ENCODE data around the gene MMP24.
"Not testable (repeated sequence)": the region's sequence is repeated elsewhere in the genome, so short reads cannot be mapped to it uniquely, and the experiment has no call there.

Gene MMP24

DNA sequence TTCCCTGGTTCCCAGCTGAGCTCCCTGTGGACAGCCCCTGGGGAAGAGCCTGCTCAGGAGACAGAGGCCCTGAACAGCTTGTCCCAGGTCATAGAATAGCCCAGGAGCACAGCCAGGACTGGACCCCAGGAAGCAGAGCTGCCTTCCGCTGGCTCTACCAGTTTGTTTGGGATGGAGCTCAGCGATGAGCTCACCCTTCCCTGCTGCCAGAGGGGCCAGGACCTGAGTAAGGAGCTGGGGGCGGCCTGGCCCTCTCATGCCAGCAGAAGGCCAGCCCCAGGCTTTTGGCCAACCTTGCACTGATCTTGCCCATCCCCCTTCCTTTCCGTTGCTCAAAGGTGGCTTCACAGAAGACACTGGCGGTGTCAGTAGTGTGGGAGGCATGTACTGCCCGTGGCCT lies 33.9 kb downstream of the MMP24 start:
- no peak for DNase-seq

DNA sequence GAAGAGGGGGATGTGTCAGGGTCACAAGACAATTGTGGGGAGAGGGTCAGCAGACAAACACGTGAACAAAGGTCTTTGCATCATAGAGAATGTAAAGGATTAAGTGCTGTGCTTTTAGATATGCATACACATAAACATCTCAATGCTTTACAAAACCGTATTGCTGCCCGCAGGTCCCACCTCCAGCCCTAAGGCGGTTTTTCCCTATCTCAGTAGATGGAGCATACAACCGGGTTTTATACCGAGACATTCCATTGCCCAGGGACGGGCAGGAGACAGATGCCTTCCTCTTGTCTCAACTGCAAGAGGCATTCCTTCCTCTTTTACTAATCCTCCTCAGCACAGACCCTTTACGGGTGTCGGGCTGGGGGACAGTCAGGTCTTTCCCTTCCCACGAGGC lies 35.8 kb downstream of the MMP24 start:
- DNase-seq: not testable (repeated sequence)

DNA sequence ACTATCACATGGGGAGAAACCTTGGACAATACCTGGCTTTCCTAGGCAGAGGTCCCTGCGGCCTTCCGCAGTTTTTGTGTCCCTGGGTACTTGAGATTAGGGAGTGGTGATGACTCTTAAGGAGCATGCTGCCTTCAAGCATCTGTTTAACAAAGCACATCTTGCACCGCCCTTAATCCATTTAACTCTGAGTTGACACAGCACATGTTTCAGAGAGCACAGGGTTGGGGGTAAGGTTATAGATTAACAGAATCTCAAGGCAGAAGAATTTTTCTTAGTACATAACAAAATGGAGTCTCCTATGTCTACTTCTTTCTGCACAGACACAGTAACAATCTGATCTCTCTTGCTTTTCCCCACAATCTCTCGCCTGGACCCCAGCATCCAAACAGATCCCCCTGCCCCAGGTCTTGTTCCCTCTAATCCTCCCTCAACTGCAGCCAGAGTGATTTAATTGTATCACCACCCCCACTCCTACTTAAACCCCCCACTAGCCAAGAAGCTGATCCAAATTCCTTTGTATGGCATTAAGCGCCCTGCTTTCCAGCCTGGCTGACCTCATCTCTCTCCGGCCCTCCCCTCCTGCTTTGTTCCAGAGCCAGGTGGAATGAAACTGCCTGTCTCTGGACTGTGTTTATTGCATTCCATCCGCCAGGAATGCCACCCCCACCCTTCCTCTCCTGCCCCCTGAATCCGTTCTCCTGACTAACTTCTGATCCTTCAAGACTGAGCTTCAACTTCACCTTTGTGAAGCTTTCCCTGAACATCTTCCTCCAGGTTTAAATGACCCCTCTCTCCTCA lies 36.4 kb downstream of the MMP24 start:
- not testable (repeated sequence) for DNase-seq

DNA sequence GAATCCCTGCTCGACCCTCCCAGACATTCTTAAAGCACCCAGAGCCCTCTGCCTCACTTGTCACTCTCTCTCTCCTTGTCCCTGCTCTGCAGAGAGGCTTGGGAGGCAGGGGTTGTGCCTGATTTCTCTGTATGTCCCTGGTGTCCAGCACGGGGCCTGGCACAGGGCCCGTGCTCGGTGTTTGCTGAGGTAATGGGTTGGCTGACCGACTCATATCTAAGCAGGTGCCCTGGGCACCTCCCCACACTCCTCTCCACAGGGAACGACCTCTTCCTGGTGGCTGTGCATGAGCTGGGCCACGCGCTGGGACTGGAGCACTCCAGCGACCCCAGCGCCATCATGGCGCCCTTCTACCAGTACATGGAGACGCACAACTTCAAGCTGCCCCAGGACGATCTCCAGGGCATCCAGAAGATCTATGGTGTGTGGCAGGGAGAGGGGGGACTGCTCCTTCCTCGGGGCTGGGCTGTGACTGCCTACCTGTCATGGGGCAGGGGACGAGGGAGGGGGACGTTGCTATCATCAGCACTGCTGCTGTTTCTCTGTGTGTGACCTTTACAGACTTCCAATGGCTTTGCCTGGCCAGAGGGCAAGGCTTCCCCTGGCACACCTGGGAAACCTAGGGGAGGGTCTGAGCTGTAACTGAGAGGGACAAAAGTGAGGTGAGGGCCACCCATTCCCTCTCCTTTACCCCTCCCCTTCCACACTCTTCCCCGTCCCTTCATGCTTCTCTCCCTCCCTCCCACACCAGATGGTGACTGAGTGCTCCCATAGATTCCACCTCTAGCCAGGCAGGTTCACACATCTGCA lies 37.2 kb downstream of the MMP24 start:
- DNase-seq: no peak

DNA sequence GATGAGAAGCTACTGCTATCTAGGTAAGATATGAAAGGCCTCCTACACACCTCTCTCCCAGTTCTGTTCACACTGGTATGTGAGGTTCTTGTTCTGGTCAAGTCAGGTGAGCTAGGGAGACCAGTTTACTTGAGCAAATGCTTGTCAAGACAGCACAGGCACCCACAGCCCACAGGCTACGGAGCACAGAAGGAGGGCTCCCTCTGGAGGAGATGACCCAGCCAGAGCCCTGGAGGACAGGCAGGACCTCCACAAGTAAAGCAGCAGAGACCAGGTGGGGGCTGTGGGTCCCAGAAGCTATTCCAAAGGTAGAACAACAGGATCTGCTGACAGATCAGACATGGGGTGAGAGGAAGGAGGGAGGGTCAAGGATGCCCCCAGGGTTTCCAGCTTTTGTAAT lies 38.3 kb downstream of the MMP24 start:
- DNase-seq: no peak

DNA sequence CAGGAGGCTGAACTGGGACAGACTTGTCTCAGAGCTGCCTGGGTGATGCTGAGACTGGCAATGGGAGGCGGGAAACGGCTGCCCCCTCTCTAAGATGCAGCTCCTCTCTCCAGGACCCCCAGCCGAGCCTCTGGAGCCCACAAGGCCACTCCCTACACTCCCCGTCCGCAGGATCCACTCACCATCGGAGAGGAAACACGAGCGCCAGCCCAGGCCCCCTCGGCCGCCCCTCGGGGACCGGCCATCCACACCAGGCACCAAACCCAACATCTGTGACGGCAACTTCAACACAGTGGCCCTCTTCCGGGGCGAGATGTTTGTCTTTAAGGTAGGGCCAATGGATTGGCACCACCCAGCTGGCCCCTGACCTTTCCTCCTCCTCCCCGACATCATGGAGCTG lies 40.6 kb downstream of the MMP24 start:
- no peak for DNase-seq

DNA sequence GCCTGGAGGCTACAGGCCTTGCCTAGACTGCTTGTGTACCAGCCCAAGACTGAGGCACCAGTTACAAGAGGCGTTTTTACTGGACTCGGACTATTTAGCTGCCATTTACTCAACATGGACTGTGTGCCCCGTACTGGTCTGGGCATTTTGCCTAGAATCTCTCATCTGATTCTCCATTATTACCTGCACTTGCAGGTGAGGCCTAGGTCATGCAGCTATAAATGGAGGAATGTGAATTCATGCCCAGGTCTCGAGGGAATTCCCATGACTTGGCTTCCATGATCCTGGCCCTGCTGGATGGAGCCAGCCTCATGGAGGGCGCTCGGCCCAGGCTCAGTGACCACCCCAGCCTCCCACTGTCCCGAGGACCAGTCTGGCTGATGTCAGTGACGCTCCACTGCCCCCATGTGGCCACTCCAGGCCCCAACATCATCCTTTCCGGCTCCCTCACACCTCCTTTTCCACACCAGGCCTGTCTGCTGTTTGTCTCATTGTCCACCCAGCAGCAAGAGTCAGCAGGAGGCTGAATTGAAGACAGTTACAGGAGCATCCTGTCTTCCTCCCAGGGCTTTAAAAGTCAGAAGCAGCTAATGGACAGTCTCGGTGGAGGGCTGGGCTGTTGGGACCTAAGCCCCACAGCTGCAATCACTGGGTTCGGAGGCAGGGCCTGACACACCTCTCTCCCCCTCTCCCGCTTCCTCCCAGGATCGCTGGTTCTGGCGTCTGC lies 42.7 kb downstream of the MMP24 start:
- DNase-seq: peak; percentile 62

DNA sequence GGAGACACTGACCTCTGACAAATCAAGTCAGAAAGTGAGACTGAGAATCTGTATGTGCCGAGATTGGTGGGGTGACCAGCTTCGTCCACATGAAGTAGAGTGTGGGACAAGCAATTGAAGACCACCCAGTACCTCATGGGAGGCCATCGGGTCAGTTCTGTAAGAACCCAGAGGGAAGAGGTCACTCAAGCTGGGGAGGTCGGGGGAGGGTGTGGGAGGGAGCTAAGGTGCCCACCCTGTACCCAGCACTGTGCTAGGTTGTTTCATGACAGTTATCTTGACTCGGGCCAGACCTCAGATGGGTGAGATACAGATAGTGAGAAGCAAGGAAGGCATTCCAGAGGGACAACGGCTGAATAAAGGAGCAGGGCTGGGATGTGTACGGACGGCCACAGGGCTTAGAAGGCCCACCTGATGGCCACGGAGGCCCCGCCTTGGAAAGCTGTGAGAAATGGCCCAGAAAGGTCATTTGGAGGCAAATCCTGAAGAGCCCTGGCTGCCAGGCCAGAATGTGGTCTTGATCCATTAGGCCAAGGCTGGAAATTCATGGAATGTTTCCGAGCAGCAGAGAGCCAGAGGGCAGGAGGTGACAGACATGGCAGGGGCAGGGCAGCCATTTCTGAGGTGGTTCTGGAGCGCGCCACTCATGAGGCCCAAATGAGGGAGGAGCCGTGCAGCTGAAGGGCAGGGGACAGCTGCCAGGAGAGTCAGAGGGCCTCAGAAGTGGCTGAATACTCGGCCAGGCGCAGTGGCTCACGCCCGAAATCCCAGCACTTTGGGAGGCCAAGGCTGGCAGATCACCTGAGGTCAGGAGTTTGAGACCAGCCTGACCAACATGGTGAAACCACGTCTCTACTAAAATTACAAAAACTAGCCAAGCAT lies 43.8 kb downstream of the MMP24 start:
- DNase-seq: no peak

DNA sequence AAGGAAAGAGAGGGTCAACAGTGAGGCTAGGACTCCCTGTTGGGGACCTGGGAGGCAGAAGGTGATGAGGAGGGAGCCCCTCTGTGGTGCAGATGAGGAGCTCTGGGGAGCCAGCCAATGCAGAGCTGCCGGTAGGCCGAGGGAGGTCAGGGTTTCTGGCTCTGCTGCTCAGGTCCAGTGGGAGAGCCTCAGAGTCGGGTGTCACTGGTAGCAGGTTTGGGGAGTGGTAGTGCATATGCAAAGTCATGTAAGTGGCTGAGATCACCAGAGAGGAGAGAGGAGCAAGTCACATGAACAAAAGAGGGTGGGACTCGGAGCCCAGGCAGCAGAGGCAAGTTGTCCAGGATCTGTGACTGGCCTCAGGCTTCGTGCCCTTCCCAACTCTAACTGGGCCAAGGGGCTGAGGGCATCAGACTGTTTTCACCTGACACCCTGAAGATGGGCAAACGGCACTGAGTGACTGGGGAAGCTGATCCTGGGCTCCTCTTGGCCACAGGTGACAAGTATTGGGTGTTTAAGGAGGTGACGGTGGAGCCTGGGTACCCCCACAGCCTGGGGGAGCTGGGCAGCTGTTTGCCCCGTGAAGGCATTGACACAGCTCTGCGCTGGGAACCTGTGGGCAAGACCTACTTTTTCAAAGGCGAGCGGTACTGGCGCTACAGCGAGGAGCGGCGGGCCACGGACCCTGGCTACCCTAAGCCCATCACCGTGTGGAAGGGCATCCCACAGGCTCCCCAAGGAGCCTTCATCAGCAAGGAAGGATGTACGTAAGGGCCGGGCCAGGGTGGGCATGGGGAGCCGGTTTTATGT lies 44.8 kb downstream of the MMP24 start:
- DNase-seq: no peak

DNA sequence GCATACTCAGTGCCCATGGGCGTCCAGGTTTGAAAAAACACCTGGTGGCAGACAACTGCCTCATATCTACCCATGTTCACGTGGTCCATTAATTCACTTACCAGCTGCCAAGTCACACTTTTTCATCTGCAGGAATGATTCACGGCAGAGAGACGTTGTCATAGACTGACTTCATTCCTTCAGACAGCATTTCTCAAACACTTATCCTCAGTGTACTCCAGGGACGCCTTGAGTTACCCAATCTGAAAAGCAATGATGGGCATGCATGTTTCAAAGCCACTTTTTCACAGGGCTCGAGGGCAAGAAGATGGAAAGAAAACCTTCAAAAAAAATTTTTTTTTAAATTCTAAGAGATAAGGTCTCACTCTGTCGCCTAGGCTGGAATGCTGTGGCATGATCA lies 45.4 kb downstream of the MMP24 start:
- no peak for DNase-seq

DNA sequence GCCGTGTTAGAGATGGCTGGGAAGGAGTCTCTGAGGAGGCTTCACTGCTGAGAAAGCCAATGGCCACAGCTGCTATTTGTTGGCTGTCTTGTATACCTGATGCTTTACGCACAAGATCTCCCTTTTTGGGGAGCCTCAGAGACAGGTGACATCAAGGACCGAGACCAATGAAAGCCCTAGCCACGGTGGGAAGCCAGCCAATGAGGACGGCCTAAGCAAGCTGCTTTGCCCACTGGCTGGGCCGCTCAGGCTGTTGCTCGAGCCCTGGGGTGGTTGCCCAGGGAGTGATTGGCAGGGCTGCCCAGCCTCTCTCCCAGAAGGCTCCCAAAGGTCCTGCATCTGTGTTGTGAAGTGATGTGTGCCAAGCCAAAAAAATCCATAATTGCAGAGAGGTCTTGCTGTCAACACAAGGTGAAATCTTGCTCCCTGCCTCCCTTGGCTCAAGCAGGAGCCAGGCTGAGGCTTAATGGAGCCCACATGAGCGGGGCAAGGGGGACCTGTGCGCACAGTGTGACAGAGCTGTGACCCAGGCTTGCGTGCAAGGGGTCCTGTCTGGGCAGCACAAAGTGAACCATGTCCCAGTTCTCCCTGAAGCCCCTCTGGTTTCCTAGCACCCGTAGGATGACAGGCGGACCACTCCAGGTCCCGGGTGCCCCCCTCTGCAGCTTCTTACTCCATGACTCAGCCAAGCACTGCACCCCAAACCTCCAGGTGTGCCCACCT lies 47.1 kb downstream of the MMP24 start:
- DNase-seq: no peak

DNA sequence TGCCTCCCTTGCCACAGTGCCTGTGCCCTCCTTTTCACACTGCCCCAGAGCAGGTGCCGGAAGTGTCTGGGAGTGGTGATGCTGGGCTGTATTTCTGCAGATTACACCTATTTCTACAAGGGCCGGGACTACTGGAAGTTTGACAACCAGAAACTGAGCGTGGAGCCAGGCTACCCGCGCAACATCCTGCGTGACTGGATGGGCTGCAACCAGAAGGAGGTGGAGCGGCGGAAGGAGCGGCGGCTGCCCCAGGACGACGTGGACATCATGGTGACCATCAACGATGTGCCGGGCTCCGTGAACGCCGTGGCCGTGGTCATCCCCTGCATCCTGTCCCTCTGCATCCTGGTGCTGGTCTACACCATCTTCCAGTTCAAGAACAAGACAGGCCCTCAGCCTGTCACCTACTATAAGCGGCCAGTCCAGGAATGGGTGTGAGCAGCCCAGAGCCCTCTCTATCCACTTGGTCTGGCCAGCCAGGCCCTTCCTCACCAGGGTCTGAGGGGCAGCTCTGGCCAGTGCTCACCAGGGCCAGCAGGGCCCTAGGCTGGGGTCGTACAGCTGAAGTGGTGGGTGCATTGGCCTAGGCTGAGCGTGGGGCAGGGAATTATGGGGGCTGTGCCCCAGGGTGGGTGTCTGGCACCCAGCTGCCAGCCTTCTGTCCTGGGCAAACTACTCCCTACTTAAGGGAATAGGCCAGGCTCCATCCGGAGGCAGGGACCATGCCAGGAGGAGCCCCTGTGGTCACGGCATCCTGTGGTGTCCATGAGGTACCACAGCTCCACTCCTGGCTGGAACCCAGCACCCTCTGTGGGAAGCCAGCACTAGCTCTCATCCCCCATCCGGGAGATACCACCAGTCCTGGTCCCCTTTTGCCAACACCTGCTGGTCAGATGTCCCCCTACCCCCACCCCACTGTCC lies 47.9 kb downstream of the MMP24 start:
- no peak for DNase-seq

DNA sequence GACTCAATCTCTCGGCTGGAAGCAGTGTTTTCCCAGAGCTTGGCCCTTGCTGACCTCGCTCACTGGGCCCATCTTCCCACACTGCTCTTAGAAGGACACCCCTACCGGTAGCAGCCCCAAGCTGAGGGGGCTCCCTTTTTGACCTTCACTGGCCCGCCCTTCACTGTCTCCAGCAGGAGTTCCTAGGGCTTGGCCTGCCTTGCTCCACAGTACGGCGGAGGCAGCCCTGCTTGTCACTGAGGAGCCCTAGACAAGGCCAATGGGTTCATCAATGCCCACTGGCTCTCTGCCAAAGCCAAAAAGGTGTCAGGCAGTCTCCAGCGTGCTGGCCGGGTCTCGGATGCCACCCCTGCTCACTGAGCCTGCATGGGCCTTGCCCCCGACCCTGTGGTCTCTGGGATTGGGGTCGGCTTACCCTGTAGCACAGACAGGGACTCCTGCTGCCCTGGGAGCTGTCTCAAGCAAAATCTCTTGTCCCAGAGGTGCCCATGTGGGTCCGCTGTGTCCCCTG lies 49.3 kb downstream of the MMP24 start:
- DNase-seq: no peak

DNA sequence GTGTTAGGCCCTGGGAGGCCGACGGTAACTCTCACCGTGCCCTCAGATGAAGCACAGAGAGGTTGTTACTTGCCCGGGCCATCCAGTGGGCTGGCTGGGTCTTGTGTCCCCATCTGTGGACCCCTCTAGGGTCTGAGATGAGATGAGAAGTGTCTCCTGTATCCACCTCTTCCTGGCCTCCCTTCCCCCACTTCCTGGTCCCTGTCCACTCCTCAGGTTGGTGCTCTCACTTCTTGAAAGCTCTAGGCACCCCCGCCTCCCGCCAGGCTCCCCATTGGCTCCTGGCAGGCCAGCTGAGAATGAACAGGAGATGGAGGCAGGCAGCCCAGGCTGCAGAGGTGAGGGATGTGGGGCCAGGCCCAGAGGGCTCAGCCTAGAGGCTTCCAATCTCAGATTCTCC lies 49.9 kb downstream of the MMP24 start:
- DNase-seq: no peak

DNA sequence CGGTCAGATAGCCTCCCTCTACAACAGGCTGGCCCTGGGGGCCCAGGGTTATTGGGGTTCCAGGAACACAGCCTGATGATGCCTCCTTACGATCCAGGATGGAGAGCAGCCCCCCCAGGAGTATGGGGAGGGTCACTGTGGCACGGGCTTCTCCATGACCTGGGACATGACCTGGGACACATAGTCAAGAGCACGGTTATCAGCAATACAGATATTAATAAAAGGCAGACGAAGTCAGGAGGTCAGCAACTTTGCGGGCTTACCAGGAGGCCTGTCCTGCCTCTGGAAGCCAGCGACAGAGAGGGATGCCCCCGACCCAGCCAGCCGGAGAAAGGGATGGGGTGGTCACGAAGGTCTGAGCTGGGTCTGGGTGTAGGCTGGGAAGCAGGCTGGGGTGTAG lies 50.6 kb downstream of the MMP24 start:
- no peak for DNase-seq

DNA sequence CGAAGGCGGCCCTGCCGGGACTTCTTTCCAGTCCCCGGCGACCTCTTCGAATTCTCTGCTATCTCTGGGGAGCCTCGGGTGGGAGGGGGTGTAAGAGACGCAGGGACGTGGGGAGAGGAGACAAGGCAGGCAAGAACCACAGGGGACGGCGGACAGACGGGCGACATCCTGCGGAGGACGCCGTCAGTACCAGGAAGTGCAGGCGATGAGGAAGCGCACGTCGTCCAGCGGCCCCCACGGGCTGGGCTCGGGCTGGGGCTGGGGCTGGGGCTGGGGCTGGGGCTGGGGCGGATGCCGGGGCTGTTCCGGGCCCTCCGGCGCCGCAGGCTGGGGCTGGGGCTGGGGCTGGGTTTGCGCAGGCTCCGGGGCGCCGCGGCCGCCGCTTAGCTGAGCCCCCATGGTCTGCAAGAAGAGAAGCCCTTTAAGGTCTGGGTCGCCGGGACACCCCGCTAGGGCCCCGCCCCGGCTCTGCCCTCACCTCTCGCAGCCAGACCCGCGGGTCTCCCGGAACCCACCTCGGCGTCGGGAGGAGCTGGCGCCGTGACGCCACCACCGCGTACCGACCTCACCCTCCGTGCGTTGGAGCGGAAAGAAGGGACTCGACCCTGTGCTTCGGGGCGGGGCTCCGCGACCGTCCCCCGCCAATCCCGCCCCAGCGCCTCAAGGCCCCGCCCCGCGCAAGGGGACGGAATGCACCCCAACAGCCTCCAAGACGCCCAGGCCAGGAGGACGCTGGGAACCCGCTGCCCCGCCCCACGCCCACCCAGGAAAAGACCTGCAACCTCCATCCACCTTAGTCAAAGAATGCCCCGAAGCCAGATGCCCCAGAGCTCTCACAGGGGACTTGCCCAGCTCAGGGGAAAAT lies 51.3 kb downstream of the MMP24 start, which contains the start of gene MMP24OS:
Gene MMP24OS (minus strand): TSS at position 592 of the 865 bp plus-strand sequence. CDS start 193 bp downstream, at position 399.
- peak; percentile 96 for DNase-seq

DNA sequence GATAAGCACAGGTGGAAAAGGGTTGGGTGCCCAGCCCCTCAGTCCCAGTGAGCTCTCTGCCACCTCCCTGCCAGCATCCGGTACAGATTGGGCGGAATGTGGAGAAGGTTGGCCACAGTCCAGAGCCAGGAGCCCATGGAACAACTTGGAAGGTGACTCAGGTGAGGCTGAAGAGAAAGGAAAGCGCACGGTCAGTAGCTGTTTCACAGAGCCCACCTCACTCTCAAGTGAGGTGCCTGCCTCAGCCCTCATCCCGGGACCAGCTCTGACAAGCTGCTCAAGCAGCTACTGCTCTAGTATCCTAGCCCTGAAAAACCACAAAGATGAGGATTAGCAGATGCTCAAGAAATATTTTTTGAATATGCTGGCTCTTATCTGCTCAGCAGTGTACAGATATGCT lies 52.5 kb downstream of the MMP24 start:
- no peak for DNase-seq

DNA sequence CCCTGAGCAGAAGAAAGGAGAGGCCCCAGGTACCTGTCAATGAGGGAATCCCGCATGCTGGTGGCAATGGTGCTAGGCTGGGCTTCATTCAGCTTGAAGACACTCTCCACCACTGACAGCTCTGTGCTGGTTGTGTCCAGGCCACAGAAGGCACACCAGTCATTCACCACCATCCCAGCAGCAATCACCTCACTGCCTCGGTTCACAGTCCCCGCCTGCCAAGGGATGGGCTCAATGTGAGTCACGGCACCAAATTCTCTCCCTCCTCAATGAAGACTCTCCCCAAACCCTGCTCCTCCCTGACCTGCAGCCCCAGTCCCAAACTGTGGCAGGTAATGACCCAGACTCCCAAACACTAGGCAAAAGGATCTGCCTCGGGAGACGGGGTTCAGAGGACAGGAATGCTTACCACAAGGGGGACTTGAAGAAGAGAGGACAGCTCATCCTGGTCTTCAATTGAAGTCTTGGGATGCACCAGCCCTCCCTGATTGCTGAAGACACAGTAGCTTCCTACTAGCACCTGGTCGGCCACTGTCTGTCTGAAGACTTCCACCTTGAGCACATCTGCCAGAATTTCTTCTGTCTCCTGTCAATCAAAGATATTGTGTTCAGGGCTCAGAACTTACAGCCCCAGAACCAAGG lies 53.2 kb downstream of the MMP24 start:
- no peak for DNase-seq

Measured in activated CD4-positive, alpha-beta T cell treated with anti-CD3 and anti-CD28 coated beads, Interleukin-2, Interleukin-6, amounts not matched to agents 100 ng/mL and 50 ng/mL, durations not matched to agents 16 hours and 8 hours (primary cell).